Natural killer cell (primary cell): ENCODE data around the gene DCXR. TPM values are rescaled to one million over a fixed set of nuclear protein-coding genes. Genes with fewer than 3 reads are reported as not detected.

Source experiments
- ATAC-seq, 3 donors: fragments of 150-1000 bp in 2 of 3; fragments of 200-7000 bp in 1 of 3; cut with Tn5 transposase; 1 replicate in 1 of 3; 2 replicates in 2 of 3; pipeline ENCODE4 v1.10.0; 2021; ENCODE audit warnings: mild to moderate bottlenecking in 2 of 3, moderate library complexity in 2 of 3
- DNase-seq, 2 donors: peaks; one replicate each; pipeline versions ENCODE4 v3.0.0 to v3.0.0-alpha.2; 2013 to 2021; ENCODE audit warnings: mixed read lengths in 1 of 2
- H3K27ac ChIP-seq: one replicate; pipeline ENCODE4 v1.5.1; 2013; ENCODE audit warnings: mild to moderate bottlenecking, low read length
- H3K27me3 ChIP-seq: one replicate; pipeline ENCODE4 v1.6.1; 2013; ENCODE audit warnings: low read length; ENCODE audit not compliant: control insufficient read depth, insufficient read depth
- H3K36me3 ChIP-seq: one replicate; pipeline ENCODE4 v1.6.1; 2013; ENCODE audit warnings: low read length; ENCODE audit not compliant: control insufficient read depth, insufficient read depth
- H3K4me1 ChIP-seq: one replicate; pipeline ENCODE4 v1.6.1; 2013; ENCODE audit warnings: low read length; ENCODE audit not compliant: control insufficient read depth, insufficient read depth
- H3K4me3 ChIP-seq: one replicate; pipeline ENCODE4 v1.5.1; 2013; ENCODE audit warnings: low read length
- H3K9me3 ChIP-seq: one replicate; pipeline ENCODE4 v1.6.1; 2013; ENCODE audit warnings: low read length; ENCODE audit not compliant: control insufficient read depth, insufficient read depth
- H3K27ac Mint-ChIP-seq, 2 donors: one replicate each; pipeline ENCODE4 v1.8.0; 2022; ENCODE audit warnings: mild to moderate bottlenecking in 2 of 2, mixed read lengths in 2 of 2, moderate library complexity in 1 of 2
- H3K27me3 Mint-ChIP-seq, 2 donors: one replicate each; pipeline ENCODE4 v1.8.0; 2022; ENCODE audit warnings: low read depth in 2 of 2, mixed read lengths in 2 of 2
- H3K36me3 Mint-ChIP-seq: one replicate; pipeline ENCODE4 v1.8.0; 2022; ENCODE audit warnings: mixed read lengths
- H3K4me1 Mint-ChIP-seq, 2 donors: one replicate each; pipeline ENCODE4 v1.8.0; 2022; ENCODE audit warnings: mixed read lengths in 2 of 2
- H3K4me3 Mint-ChIP-seq: one replicate; pipeline ENCODE4 v1.8.0; 2022; ENCODE audit warnings: mild to moderate bottlenecking, moderate library complexity, mixed read lengths
- H3K9me3 Mint-ChIP-seq, 2 donors: one replicate each; pipeline ENCODE4 v1.8.0; 2022; ENCODE audit warnings: mixed read lengths in 2 of 2
- CTCF ChIP-seq: fragments of 200-600 bp; IDR thresholded peaks from one replicate; pipeline ENCODE4 v1.8.0; 2022; ENCODE audit warnings: antibody characterized with exemption
- WGBS: methylation state at CpG from one replicate; pipeline ENCODE4 v1.1.7; 2013; ENCODE audit warnings: missing lambda C conversion rate; ENCODE audit not compliant: insufficient coverage; 5-methylcytosine and 5-hydroxymethylcytosine counted together
- intact Hi-C: fragments of 100-400 bp; cut with micrococcal nuclease; formaldehyde crosslinking; loops from one replicate; pipeline ENCODE4 v1.14.2; 2022
- total RNA-seq, 4 donors: library from RNA; stranded (reverse); fragments of 120-200 nt in 1 of 4; gene quantifications; one replicate each; pipeline versions ENCODE4 v1.2.3 to v1.2.4, GENCODE V29; 2013 to 2022

The DCXR gene
- total RNA-seq, 3 donors from 2014 or later (not counting 1 experiment from before 2014, with no cell fraction given): 93.9 to 171 (median 145) TPM

- no peaks in the 10 kb centered on the region for H3K9me3 ChIP-seq
- H3K27ac ChIP-seq: no peak overlapping the region
- H3K27ac Mint-ChIP-seq: no peak overlapping the region
- H3K36me3 Mint-ChIP-seq: no peaks in the 10 kb centered on the region
- no peaks in the 10 kb centered on the region for H3K4me1 ChIP-seq
- H3K4me3 ChIP-seq: no peak overlapping the region
- no peaks in the 10 kb centered on the region for H3K4me1 Mint-ChIP-seq
- no peak overlapping the region for H3K4me3 Mint-ChIP-seq
- H3K9me3 Mint-ChIP-seq: no peaks in the 10 kb centered on the region
- TF ChIP-seq CTCF: no peak
- H3K27me3 ChIP-seq: no peaks in the 10 kb centered on the region
- H3K27me3 Mint-ChIP-seq: no peaks in the 10 kb centered on the region
- DNase-seq (no peak), ATAC-seq (no peak)
- H3K36me3 ChIP-seq: no peaks in the 10 kb centered on the region
- 84% methylated on average over 30 of the region's 30 CpGs for WGBS
- intact Hi-C loops: no loop called here
Observed at GRCh38 chr17:82007495-82008257, 29.8 kb downstream of the DCXR start.

DNA sequence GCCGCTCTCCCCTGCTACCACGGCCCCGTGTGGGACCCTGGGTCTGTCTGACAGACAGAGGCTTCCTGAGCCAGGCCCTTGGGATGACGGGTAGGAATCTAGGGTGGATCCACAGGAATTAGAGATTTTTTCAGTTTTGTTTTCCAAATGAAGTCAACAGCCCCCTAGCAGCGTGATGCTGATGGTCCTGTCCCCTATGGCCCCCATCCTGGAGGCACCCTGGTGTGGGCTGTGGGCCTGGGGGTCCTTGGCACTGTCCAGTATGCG, 30.3 kb downstream of the DCXR start:
- intact Hi-C loops: no loop called here
- 91% methylated on average over 6 of the region's 6 CpGs for WGBS
- H3K27me3 Mint-ChIP-seq: no peaks in the 10 kb centered on the region
- no peak for ATAC-seq
- no peaks in the 10 kb centered on the region for H3K4me1 Mint-ChIP-seq
- no peaks in the 10 kb centered on the region for H3K36me3 Mint-ChIP-seq
- Histone ChIP-seq H3K9me3 (no peaks in the 10 kb centered on the region), H3K36me3 (no peaks in the 10 kb centered on the region), H3K27me3 (no peaks in the 10 kb centered on the region), H3K4me3 (no peak overlapping the region), H3K4me1 (no peaks in the 10 kb centered on the region), H3K27ac (no peak overlapping the region)
- no peaks in the 10 kb centered on the region for H3K9me3 Mint-ChIP-seq
- no peak for DNase-seq
- no peak for TF ChIP-seq CTCF
- H3K4me3 Mint-ChIP-seq: no peak overlapping the region
- no peak overlapping the region for H3K27ac Mint-ChIP-seq

- TF ChIP-seq CTCF: no peak
- no peak overlapping the region for H3K27ac Mint-ChIP-seq
- H3K4me3 Mint-ChIP-seq: no peak overlapping the region
- no peaks in the 10 kb centered on the region for H3K36me3 Mint-ChIP-seq
- Histone ChIP-seq H3K4me1 (no peaks in the 10 kb centered on the region), H3K4me3 (no peak overlapping the region), H3K9me3 (no peaks in the 10 kb centered on the region), H3K27ac (no peak overlapping the region), H3K27me3 (no peaks in the 10 kb centered on the region), H3K36me3 (no peaks in the 10 kb centered on the region)
- no peaks in the 10 kb centered on the region for H3K27me3 Mint-ChIP-seq
- intact Hi-C loops: no loop called here
- DNase-seq (no peak), ATAC-seq (no peak)
- WGBS: 96% methylated on average over 24 of the region's 24 CpGs
- H3K4me1 Mint-ChIP-seq: no peaks in the 10 kb centered on the region
- H3K9me3 Mint-ChIP-seq: no peaks in the 10 kb centered on the region
Observed at GRCh38 chr17:82006468-82007227, 30.8 kb downstream of the DCXR start.
